NOMO-1 treated with dmso at 0.1 percent for 144 hours (cell line): Measurements from ENCODE around the gene FMR1.

ENCODE experiments used
- DNase-seq: peaks from one replicate; lab custom pipeline; 2025; ENCODE audit not compliant: unreplicated experiment; lab: John Stamatoyannopoulos, UW

Gene FMR1

DNA sequence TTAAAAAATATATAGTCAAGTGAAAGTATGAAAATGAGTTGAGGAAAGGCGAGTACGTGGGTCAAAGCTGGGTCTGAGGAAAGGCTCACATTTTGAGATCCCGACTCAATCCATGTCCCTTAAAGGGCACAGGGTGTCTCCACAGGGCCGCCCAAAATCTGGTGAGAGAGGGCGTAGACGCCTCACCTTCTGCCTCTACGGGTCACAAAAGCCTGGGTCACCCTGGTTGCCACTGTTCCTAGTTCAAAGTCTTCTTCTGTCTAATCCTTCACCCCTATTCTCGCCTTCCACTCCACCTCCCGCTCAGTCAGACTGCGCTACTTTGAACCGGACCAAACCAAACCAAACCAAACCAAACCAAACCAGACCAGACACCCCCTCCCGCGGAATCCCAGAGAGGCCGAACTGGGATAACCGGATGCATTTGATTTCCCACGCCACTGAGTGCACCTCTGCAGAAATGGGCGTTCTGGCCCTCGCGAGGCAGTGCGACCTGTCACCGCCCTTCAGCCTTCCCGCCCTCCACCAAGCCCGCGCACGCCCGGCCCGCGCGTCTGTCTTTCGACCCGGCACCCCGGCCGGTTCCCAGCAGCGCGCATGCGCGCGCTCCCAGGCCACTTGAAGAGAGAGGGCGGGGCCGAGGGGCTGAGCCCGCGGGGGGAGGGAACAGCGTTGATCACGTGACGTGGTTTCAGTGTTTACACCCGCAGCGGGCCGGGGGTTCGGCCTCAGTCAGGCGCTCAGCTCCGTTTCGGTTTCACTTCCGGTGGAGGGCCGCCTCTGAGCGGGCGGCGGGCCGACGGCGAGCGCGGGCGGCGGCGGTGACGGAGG lies at the start of gene FMR1:
TSS of gene FMR1 (plus strand) at position 728 of the 831 bp plus-strand sequence. CDS start 261 bp downstream, outside the sequence.
- peak; percentile 77 for DNase-seq

DNA sequence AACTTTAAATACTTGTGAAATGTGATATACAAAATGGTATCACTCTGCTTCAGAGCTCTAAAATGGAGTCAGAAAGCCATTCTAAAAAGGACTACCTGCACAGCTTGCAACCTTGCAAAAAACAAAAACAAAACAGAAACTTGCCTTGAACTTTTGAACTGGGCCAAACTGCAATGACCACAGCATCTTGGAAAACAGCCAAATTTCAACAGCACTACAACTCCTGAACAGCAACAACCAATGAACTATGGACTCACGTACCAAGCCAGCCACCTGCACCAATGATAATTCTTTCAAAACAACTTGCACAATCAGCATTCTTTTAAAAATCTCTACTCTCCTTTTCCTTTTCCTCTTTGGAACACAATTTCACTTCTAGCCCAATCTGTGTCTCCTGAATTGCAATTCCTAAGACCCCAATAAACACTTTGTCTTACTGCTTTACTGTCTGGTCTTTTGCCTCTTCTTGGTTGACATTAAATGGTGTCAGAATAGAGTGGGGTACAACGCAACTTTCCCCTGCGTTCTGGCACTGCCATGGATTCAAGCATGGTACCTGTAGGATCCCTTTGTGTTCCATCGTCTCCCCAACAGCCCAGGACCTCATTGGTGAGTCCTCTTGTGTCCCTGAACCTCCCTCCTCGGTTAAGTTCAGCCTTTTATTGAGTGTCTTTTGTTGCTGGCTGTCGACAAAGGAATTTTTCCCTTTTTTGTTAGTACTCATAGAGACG lies 35.7 kb upstream of the FMR1 start:
- no peak for DNase-seq

DNA sequence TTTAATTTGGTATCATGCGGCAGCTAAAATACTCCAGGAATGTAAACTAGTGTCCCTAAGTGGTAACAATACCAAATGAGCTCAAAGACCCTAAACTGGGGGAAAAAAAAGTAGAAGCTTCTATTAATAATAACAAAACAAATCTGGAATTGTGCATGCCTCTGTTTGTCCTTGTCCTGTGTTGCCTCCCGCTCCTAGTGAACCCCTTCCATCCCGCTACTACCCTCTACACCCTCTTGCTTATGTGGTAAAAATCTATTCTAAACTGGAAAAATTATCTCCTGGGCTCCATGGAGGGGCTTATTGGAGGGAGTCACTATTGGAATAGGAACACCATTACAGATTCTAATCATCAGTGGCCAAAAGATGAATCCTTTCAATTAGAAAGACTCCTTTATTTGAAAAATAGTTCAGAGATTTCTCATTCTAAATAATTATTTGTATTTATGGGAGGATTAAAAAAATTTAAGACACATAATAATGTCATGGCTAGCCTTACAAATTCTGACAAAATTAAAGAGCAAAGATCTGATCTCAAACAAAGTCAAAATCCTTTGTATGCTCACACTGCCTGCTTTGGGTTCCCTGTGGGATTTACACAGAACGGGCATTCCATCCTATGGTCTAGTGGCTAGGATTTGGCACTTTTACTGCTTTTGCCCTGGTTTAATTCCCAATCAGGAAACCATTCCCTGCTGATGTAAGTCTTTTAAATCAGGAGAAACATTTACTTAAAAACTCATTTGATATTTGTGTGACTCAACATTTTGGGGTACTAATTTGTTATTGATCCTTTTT lies 34.7 kb upstream of the FMR1 start:
- no peak for DNase-seq

DNA sequence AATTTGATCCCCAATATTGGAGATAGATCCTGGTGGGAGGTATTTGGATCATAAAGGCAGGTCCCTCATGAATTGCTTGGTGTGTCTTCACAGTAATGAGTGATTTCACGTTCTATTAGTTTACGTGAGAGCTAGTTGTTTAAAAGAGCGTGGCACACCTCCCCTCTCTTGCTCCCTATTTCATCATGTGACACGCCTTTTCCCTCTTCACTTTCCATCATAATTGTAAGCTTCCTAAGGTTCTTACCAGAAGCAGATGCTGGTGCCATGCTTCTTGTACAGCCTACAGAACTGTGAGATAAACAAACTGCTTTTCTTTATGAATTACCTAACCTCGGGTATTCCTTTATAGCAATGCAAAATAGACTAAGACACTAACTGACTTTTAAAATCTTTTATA lies 34.0 kb upstream of the FMR1 start:
- DNase-seq, result no peak

DNA sequence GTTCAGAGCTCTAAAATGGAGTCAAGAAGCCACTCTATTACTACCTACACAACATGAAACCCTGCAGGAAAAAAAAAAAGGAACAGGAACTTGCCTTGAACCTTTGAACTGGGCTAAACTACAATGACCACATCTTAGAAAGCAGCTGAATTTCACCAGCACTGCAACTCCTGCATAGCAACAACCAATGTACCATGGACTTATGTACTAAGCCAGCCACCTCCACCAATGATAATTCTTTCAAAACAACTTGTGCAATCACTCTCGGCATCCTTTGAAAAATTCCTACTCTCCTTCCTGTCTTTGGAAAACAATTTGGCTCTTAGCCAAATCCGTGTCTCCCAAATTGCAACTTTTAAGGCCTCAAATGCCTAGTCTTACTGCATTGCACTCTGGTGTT lies 26.8 kb upstream of the FMR1 start:
- no peak for DNase-seq

DNA sequence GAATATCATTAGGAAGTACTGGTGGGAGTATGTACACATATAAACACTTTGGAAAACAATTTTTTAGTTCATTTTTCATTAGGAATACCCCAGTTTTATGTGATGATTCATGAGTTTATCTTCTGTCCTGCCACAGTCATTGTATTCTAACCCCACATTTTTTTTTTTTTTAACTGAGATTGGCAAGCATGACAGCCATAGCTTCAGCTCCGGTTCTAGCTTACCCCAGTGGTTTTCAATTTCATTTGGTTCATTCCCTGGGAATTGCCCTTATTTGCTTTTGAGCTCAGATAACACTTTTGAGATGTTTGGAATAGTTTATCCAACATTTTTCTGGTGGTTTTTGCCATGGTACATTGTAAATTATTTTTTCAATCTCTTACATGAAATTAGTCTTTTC lies 21.0 kb upstream of the FMR1 start:
- DNase-seq, result no peak

DNA sequence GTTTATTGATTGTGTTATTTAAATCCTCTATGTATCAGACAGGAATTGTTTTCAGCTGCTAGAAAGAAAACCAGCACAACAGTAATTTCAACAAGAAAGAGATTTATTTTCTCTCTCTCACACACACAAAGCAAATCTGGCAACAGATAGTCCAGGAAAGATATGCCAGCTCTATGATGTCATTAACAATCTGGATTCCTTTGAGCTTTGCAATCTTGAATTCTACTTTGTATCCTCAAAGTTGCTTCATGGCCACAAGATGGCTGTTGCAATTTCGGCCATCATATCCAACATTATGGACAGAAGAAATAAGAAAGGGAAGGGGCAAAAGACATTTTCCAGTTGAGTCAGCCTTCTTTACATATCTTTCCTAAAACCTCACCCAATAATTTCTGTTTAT lies 19.8 kb upstream of the FMR1 start:
- no peak for DNase-seq

DNA sequence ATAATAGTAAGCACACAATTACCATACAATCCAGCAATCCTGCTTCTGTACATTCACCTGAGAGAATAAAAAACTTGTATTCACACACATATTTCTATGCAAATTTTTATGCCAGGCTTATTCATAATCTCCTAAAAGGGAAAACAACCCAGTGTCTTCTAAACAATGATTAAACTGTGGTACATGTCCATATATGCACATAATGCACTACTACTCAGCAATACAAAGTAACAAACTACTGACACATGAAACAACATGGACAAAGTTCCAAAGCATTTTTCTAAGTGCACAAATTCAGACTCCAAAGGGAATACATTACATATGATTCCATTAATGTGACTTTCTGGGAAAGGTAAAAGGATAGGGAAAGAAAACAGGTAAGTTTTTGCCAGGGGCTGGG lies 18.0 kb upstream of the FMR1 start:
- DNase-seq, result no peak

DNA sequence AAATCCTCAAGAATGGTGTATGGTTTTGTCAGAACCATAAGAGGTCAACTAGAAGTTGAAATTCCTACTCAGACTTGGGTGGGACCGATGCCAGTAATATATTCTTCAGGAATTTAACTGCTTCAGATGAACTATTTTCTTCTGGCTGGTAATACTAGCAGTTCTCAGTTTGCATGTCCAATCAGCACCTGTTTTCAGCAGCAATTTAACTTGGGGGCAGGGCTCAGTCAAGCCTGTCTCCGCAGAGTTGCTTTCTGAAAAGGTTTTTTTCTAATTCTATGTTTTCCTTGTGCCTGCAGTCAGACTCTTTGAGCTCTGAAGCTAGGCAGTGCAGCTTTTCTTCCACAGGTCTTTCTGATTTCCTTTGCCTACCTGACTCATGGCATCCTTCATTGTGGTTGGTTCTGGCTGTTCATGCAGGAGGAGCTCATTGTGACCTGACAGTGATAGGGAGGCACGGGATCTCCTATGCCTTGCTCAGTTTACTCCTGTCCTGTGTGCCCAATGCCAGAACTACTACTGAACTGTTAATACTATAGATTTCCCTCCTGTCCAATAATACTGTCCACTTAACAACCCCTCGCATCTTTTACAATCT lies 17.3 kb upstream of the FMR1 start:
- DNase-seq, result no peak

DNA sequence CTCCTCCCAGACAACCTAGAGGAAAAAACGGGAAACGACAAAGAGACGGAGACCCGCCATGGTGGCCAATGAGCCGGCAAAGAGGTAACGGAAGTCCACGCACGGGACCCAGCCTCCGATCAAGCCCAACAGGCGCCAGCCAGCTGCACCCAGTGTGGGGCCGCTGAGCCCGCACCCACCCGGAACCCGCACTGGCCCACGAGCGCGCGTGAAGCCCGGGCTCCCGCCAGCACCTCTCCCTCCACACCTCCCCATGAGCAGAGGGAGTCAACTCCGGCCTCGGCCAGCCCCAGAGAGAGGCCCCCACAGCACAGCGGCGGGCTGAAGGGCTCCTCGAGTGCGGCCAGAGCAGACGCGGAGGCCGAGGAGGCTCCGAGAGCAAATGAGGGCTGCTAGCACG lies 14.6 kb upstream of the FMR1 start:
- DNase-seq, result no peak

DNA sequence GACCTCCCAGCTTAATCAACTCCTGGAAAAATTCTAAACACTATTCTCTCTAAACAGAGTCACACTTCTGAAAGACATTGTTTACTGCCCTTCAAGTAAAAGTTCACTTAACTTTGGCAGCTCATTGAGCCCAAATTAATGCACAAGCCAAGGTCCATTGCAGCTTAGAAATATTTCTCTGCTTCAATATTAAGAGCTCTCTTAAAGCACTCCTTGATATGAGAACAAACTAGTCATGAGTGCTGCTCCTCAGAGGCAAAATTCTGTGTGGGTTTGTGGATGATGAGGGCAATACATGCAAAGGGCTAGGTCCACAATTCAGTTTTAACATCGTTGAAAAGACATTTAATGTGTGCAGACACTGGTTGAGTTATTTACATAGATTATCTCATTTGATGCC lies 12.8 kb upstream of the FMR1 start:
- DNase-seq, result no peak

DNA sequence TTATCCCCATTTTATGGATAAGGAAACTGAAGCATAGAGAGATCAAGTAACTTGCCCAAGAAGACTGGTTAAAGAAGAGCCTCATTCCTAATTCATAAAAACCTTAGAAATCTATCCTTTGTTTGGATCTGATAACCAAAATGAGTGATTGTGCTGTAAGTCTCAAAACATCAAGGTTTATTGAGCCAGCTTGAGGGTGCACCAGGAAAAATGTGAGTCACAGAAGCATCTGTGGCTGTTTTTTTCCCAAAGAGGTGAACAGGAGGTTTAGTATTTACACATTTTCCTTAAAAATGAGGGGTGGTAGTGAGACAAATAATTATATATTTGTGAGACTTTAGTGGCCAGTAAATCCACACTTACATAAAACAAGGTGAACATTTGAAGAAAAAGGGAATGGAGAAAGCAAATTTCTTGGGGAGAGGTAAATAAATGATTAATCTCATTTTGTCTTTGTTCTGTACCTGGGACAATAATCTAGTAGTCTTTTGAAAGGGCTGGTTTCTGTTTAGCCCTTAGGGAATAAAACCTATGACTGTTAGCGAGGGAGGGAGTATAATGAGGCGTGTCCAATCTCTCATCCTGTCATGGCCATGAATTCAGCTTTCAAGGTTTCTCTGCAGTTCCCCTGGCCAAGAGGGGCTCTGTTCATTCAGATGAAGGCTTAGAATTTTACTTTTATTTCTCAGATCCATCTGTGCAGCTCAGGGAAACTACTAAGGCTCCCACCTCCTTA lies 12.2 kb upstream of the FMR1 start:
- no peak for DNase-seq

DNA sequence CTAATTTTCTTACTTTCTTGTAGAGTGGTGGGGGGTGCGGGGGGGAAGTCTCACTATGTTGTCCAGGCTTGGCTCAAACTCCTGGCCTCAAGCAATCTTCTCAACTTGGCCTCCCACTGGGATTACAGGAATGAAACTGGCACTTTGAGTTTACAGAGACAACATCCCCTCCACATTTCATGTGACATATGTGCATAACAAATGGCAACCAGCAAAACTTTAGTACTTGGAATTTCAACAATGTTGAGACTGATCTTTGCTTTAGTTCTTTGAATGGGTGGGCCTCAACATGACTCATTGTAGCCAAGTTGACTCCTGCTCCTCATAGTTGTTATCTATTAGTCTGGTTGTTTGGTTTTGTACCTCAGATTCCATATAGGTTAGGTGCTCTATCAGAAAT lies 11.4 kb upstream of the FMR1 start:
- DNase-seq, result no peak

DNA sequence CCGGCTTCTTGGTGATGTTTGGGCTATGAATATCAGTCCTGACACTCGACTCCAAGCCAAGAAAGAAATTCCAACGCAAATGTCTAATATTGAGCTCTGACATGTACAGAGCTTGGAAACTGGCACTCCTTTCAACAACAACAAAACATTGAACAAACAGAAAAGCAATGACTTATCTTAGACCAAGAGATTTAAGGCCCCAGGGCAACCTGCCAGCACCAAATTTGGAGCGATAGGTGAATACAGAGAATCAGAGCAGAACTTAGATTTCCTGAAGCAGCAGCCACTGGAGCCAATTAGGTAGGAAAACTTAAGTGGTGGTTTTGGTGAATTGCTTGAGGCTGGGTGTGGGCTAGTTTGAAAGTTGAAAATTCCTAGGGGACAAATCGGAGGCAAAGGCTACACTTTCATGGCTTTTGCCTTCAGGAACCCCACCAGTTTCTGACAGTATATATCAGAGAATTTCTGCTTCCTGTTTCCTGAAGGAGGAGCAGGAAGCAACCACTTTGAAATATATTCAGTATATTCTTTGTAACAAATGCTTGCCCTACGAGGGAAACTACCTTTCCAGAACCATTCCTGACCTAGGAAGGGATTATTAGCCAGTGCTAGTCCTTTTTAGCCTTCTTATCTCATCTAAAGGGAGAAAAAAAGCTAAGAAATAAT lies 10.1 kb upstream of the FMR1 start:
- DNase-seq, result no peak

DNA sequence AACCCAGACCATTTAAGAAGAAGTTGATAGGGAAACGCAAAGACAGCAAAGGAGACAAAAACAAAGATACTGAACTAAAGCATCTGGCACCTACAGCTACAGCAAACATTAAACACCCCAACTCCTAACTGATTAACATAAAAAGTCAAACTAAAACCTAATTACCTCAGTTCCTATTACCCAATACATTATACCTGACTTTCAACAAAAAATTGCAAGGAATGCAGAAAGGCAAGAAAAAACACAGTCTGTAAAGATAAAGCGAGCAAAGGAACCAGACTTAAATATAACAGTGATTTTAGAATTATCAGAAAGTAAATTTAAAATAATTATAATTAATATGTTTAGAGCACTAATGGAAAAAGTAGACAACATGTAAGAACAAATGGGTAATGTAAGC lies 9.4 kb upstream of the FMR1 start:
- DNase-seq, result no peak

DNA sequence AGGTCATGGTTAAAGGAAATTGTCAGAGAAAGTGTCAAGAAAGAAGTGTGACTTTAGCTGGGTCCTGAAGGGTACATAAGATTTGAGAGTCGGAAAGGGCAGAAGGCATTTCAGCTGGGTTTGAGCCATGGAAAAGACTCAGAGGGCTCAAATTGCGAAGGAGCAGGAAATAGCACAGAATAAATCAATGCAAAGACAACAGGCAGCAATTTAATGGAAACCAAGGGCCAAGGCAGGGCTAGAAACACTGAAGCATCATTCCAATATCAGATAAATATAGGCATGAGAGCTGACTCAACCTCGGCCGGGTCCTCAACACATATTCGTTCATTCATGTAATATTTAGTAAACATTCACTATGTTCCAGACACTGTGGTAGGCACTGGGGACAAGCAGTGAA lies 3.6 kb upstream of the FMR1 start:
- no peak for DNase-seq

DNA sequence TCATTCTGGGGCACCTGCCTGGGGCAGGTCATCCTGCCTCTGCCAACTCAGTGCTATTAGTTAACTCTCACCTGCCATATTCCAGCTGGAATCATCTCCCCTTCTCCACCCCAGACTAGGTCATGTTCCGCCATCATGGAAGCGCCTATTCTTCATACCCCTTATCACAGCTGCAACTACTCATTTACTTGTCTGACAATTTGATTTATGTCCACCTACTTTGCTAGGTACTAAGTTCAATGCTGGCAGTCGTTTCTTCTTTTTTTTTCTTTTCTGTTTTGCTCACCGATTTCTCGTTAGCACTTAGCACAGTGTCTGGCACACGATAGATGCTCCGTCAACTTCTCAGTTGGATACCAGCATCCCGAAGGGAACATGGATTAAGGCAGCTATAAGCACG lies 1.1 kb upstream of the FMR1 start:
- no peak for DNase-seq

DNA sequence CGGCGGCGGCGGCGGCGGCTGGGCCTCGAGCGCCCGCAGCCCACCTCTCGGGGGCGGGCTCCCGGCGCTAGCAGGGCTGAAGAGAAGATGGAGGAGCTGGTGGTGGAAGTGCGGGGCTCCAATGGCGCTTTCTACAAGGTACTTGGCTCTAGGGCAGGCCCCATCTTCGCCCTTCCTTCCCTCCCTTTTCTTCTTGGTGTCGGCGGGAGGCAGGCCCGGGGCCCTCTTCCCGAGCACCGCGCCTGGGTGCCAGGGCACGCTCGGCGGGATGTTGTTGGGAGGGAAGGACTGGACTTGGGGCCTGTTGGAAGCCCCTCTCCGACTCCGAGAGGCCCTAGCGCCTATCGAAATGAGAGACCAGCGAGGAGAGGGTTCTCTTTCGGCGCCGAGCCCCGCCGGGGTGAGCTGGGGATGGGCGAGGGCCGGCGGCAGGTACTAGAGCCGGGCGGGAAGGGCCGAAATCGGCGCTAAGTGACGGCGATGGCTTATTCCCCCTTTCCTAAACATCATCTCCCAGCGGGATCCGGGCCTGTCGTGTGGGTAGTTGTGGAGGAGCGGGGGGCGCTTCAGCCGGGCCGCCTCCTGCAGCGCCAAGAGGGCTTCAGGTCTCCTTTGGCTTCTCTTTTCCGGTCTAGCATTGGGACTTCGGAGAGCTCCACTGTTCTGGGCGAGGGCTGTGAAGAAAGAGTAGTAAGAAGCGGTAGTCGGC lies 528 bp downstream of the FMR1 start:
- no peak for DNase-seq

DNA sequence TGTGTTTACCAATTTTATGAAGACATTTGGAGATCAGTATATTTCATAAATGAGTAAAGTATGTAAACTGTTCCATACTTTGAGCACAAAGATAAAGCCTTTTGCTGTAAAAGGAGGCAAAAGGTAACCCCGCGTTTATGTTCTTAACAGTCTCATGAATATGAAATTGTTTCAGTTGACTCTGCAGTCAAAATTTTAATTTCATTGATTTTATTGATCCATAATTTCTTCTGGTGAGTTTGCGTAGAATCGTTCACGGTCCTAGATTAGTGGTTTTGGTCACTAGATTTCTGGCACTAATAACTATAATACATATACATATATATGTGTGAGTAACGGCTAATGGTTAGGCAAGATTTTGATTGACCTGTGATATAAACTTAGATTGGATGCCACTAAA lies 1.9 kb downstream of the FMR1 start:
- DNase-seq, result no peak

DNA sequence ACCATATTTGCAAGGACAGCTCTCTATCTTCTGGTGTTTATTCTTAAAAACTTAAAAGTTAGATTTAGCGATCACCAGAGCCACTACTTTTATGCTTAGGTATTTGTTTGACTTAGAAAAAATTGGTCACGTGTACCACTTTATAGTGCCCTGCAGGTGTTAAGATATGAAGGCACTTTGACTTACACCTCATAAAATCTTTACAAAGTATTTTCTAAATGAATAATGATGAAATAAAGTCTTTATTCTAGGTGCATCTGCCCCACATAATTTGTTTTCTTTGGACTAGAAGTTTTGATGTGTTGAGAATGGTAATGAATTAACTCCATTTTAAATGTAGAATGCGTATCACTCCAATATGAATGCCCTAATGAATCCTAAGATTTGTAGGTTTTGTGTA lies 2.9 kb downstream of the FMR1 start:
- no peak for DNase-seq
